Endothelial cell of umbilical vein (primary cell): ENCODE measurements around the gene FCN2. TPM values are rescaled to one million over a fixed set of nuclear protein-coding genes. Genes with fewer than 3 reads are reported as not detected.

Experiments
- BruUV-seq: library from RNA; stranded (reverse); fragments of 400-500 nt; replicated peaks from 2 replicates; lab custom pipeline; 2021; lab: Mats Ljungman, UMichigan
- CTCF ChIA-PET: fragments of 300-600, 350-600 bp; sonication (Branson Sonifier 250); formaldehyde crosslinking; loops from one replicate; lab custom pipeline; 2021; ENCODE audit warnings: antibody characterized with exemption, inconsistent platforms; lab: Charles Lee
- POLR2A ChIA-PET: fragments of 300-600, 350-600 bp; sonication (Branson Sonifier 250); formaldehyde crosslinking; loops from one replicate; lab custom pipeline; 2021; ENCODE audit warnings: antibody characterized with exemption, inconsistent platforms; lab: Charles Lee
- DNase-seq: peaks from one replicate; pipeline ENCODE4 v3.0.0-alpha.2; 2011; ENCODE audit warnings: low read depth, low spot score
- FAIRE-seq: peaks from 2 replicates; lab custom pipeline; 2011; peaks lifted over from hg19 to GRCh38; lab: Jason Lieb, UNC
- H2AFZ ChIP-seq: 2 replicates; pipeline ENCODE4 v1.6.0; 2012; ENCODE audit warnings: low read depth, low read length, control low read depth, inconsistent platforms
- H3K27ac ChIP-seq: 2 replicates; pipeline ENCODE4 v1.5.1; 2011; ENCODE audit warnings: low read depth, mild to moderate bottlenecking, control low read depth, low read length, moderate library complexity; ENCODE audit not compliant: insufficient read depth
- H3K27me3 ChIP-seq, 2 experiments: 2 replicates each; pipeline versions ENCODE4 v1.6.0 to v1.6.1; 2011; ENCODE audit warnings: low read length in 2 of 2, mixed read lengths in 1 of 2; ENCODE audit not compliant: control insufficient read depth in 2 of 2, insufficient read depth in 2 of 2
- H3K36me3 ChIP-seq, 2 experiments: 2 replicates in 1 of 2; 3 replicates in 1 of 2; pipeline ENCODE4 v1.5.1; 2011; ENCODE audit warnings: low read length in 2 of 2, mild to moderate bottlenecking in 1 of 2, moderate library complexity in 1 of 2; ENCODE audit not compliant: control insufficient read depth in 2 of 2, insufficient read depth in 2 of 2; ENCODE audit errors: extremely low read depth in 1 of 2
- H3K4me1 ChIP-seq: 3 replicates; pipeline ENCODE4 v1.5.1; 2011; ENCODE audit warnings: mild to moderate bottlenecking, low read length; ENCODE audit not compliant: control insufficient read depth, insufficient read depth; ENCODE audit errors: extremely low read depth
- H3K4me2 ChIP-seq: 2 replicates; pipeline ENCODE4 v1.6.1; 2011; ENCODE audit warnings: low read length, control low read depth, mixed read lengths; ENCODE audit not compliant: insufficient read depth
- H3K4me3 ChIP-seq, 3 experiments: fragments of 200-600 bp in 1 of 3; sonication (generic), shearing (Covaris generic) in 1 of 3; replicated peaks in 1 of 3; 2 replicates each; pipeline ENCODE4 v1.5.1; 2011 to 2016; ENCODE audit warnings: control low read depth in 3 of 3, low read length in 3 of 3, mild to moderate bottlenecking in 2 of 3, inconsistent platforms in 1 of 3, low read depth in 1 of 3, moderate library complexity in 1 of 3; ENCODE audit not compliant: insufficient read depth in 1 of 3
- H3K79me2 ChIP-seq: 2 replicates; pipeline ENCODE4 v1.6.0; 2012; ENCODE audit warnings: low read length, inconsistent platforms; ENCODE audit not compliant: control insufficient read depth, insufficient read depth
- H3K9ac ChIP-seq: replicated peaks from 2 replicates; pipeline ENCODE3; 2011; ENCODE audit warnings: low read length, control low read depth; ENCODE audit not compliant: insufficient read depth; ENCODE audit errors: extremely low read depth
- H3K9me1 ChIP-seq: replicated peaks from 3 replicates; pipeline ENCODE4 v1.6.0; 2011; ENCODE audit warnings: mild to moderate bottlenecking, low read length; ENCODE audit not compliant: control insufficient read depth, insufficient read depth; ENCODE audit errors: extremely low read depth
- H3K9me3 ChIP-seq: replicated peaks from 2 replicates; pipeline ENCODE4 v1.5.1; 2012; ENCODE audit warnings: low read length, inconsistent platforms; ENCODE audit not compliant: control insufficient read depth, insufficient read depth
- H4K20me1 ChIP-seq: replicated peaks from 2 replicates; pipeline ENCODE3; 2011; ENCODE audit warnings: mild to moderate bottlenecking, low read length; ENCODE audit not compliant: control insufficient read depth, insufficient read depth; ENCODE audit errors: extremely low read depth
- EZH2 ChIP-seq: IDR thresholded peaks from 2 replicates; pipeline ENCODE4 v1.6.1; 2012; ENCODE audit warnings: borderline replicate concordance, low read depth, mild to moderate bottlenecking, moderate library complexity, low read length, inconsistent platforms; ENCODE audit not compliant: severe bottlenecking
- FOS ChIP-seq: IDR thresholded peaks from 2 replicates; pipeline ENCODE4 v1.6.1; 2011; ENCODE audit warnings: mild to moderate bottlenecking, low read length, moderate library complexity, borderline replicate concordance; ENCODE audit not compliant: insufficient read depth
- GATA2 ChIP-seq: IDR thresholded peaks from 2 replicates; pipeline ENCODE4 v1.7.0; 2011; ENCODE audit warnings: low read depth, mild to moderate bottlenecking, moderate library complexity, mixed read lengths, low read length; ENCODE audit not compliant: insufficient read length, insufficient read depth
- JUN ChIP-seq: IDR thresholded peaks from 2 replicates; pipeline ENCODE4 v1.6.1; 2011; ENCODE audit warnings: borderline replicate concordance, low read depth; ENCODE audit not compliant: insufficient read length, insufficient read depth
- MAX ChIP-seq: IDR thresholded peaks from 2 replicates; pipeline ENCODE4 v1.6.1; 2011; ENCODE audit not compliant: insufficient read depth, insufficient read length
- MYC ChIP-seq: IDR thresholded peaks from one replicate; pipeline ENCODE4 v1.6.1; 2011; ENCODE audit warnings: mild to moderate bottlenecking, low read depth, low read length
- POLR2A ChIP-seq: IDR thresholded peaks from 2 replicates; pipeline ENCODE4 v1.6.1; 2012; ENCODE audit warnings: low read depth, mild to moderate bottlenecking, control low read depth, low read length
- POLR2AphosphoS5 ChIP-seq: IDR thresholded peaks from 2 replicates; pipeline ENCODE4 v1.6.1; 2012; ENCODE audit warnings: low read depth, mild to moderate bottlenecking, control low read depth, low read length, moderate library complexity; ENCODE audit not compliant: insufficient read depth
- dilution Hi-C: fragments of 300-500 bp; cut with MboI; formaldehyde crosslinking; loops from one replicate; pipeline ENCODE4 v1.15.0; 2019; ENCODE audit warnings: low sequenced_read_pairs; ENCODE audit not compliant: extremely low pct_ligation_motif_present
- intact Hi-C: fragments of 100-400 bp; cut with micrococcal nuclease; formaldehyde crosslinking; loops from one replicate; pipeline ENCODE4 v1.10.0; 2022
- polyA plus RNA-seq, 4 experiments: library from polyadenylated mRNA; depleted of rRNA in 3 of 4; stranded (reverse) in 3 of 4; unstranded in 1 of 4; fragments of >200 nt; gene quantifications; 2 replicates each; pipeline versions ENCODE4 v1.2.1 to v1.2.3, GENCODE V29; 2011 to 2012; ENCODE audit warnings: missing spikeins in 1 of 4
- total RNA-seq: library from RNA; stranded (reverse); gene quantifications from 2 replicates; pipeline ENCODE4 v1.2.3, GENCODE V29; 2021
- TF ChIP-seq, protein P1 (sequence below), 2 donors: IDR thresholded peaks; 1 replicate in 1 of 2; 2 replicates in 1 of 2; pipeline ENCODE4 v1.5.1; 2011; ENCODE audit warnings: low read length in 2 of 2, mild to moderate bottlenecking in 2 of 2, moderate library complexity in 2 of 2, control low read depth in 1 of 2, inconsistent platforms in 1 of 2, low read depth in 1 of 2; ENCODE audit not compliant: insufficient read depth in 1 of 2; ENCODE audit errors: extremely low read depth in 1 of 2

The FCN2 gene
- total and polyA plus RNA-seq, 2 donors (not counting 3 experiments of a cell fraction or from before 2014, with no cell fraction given) = not detected

DNA sequence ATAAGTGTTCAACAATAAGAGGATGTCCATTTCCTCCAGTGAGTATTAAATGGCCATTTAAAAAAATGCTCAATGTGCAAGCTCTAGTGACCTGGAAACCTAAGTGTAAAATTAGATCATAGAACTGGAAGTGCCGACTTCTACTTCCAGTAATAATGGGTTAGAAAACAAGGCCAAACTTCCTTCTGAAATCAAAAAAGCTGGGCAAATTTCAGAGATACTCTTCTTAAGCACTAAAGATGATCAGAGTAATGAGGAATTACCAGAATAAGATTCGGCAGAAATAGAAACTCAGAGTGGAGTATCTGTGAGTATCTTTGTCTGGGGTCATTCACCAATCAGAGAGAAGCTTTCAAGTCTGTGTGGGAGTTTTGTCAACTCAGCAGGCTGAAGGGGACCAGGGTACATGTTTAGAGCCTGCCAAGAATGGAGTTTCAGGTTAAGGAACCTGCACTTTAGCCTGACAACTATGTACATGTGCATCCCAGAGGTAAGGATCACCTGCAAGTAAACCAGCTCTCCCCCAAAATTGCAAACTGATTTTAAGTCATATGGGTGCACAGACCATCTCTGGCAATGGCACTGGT lies 17.1 kb downstream of the FCN2 start:
- Histone ChIP-seq H3K9me3 (no peaks in the 10 kb centered on the region), H2AFZ (no peak overlapping the region), H3K4me1 (peaks cover 22% of the 10 kb centered on the region), H3K27ac (no peak overlapping the region), H3K4me3 (no peak overlapping the region), H3K36me3 (no peaks in the 10 kb centered on the region), H4K20me1 (no peaks in the 10 kb centered on the region), H3K9ac (no peak overlapping the region), H3K9me1 (no peaks in the 10 kb centered on the region), H3K79me2 (no peaks in the 10 kb centered on the region), H3K4me2 (peak overlapping the region; percentile 13), H3K27me3 (peaks cover 8 to 12% of the 10 kb centered on the region in 2 experiments)
- peak; percentile 59 for DNase-seq
- no TSS peak for BruUV-seq
- ChIA-PET POLR2A (no interaction called here), CTCF (interaction anchor here (0.8 to 1.6 kb wide), 2 partner anchors 8 to 12 kb away, joined by 3 read pairs; no protein-coding TSS in a partner anchor)
- dilution Hi-C loops (no loop called here), intact Hi-C loops (no loop called here)
- no peak for FAIRE-seq
- TF ChIP-seq MYC (no peak), GATA2 (no peak), EZH2 (no peak), POLR2A (no peak), POLR2AphosphoS5 (no peak), MAX (no peak), JUN (no peak), FOS (no peak)
- TF ChIP-seq, protein P1, sequence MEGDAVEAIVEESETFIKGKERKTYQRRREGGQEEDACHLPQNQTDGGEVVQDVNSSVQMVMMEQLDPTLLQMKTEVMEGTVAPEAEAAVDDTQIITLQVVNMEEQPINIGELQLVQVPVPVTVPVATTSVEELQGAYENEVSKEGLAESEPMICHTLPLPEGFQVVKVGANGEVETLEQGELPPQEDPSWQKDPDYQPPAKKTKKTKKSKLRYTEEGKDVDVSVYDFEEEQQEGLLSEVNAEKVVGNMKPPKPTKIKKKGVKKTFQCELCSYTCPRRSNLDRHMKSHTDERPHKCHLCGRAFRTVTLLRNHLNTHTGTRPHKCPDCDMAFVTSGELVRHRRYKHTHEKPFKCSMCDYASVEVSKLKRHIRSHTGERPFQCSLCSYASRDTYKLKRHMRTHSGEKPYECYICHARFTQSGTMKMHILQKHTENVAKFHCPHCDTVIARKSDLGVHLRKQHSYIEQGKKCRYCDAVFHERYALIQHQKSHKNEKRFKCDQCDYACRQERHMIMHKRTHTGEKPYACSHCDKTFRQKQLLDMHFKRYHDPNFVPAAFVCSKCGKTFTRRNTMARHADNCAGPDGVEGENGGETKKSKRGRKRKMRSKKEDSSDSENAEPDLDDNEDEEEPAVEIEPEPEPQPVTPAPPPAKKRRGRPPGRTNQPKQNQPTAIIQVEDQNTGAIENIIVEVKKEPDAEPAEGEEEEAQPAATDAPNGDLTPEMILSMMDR (IDR thresholded peaks at IDR 0.05; ENCODE audit: extremely low read depth in 1 of 2, insufficient read depth in 1 of 2, low read depth in 1 of 2, low read length in 2 of 2) = no peak
